ENCODE data around the gene CARNS1. TPM values are rescaled to one million over a fixed set of nuclear protein-coding genes. Genes with fewer than 3 reads are reported as not detected.

CARNS1 gene
- total and polyA plus RNA-seq, 2 of the 8 experiments (the other 6 are each of a cell fraction or from before 2014, with no cell fraction given): 0.82 to 1.1 TPM

DNA sequence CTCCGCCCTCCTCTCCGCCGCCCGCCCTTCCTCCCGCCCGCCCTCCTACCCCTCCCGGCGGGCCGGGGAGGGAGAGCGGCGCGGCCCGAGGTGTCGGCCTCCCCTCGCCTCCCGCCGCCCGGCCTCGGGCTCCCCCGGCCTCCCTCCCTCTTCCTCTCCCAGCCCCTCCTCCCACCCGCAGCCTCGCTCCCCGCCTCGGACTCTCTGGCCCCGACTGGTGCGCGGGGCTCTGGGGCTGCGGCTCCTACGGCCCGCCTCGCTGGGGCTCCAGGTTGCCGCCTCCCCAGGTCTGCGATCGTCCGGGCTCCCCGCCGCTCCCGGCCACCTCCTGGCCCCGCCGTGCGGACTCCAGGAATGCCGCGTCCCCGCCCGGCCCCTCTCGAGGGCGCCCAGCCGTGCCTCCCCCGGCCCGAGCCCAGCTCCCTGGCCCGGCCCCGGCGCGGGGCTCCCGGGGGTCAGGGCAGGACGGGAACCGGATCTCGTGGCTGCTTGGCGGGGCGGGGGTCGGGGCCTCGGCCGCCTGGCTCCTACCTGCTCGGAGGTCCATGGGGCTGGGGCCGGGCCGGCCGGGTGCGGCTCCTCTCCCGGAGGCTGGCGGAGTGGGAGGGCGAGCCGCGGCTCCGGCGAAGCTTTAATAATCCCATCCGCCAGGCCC is 42.4 kb upstream of the CARNS1 start, which contains the start of gene CLCF1 (continued):
- TF ChIP-seq, protein P1, sequence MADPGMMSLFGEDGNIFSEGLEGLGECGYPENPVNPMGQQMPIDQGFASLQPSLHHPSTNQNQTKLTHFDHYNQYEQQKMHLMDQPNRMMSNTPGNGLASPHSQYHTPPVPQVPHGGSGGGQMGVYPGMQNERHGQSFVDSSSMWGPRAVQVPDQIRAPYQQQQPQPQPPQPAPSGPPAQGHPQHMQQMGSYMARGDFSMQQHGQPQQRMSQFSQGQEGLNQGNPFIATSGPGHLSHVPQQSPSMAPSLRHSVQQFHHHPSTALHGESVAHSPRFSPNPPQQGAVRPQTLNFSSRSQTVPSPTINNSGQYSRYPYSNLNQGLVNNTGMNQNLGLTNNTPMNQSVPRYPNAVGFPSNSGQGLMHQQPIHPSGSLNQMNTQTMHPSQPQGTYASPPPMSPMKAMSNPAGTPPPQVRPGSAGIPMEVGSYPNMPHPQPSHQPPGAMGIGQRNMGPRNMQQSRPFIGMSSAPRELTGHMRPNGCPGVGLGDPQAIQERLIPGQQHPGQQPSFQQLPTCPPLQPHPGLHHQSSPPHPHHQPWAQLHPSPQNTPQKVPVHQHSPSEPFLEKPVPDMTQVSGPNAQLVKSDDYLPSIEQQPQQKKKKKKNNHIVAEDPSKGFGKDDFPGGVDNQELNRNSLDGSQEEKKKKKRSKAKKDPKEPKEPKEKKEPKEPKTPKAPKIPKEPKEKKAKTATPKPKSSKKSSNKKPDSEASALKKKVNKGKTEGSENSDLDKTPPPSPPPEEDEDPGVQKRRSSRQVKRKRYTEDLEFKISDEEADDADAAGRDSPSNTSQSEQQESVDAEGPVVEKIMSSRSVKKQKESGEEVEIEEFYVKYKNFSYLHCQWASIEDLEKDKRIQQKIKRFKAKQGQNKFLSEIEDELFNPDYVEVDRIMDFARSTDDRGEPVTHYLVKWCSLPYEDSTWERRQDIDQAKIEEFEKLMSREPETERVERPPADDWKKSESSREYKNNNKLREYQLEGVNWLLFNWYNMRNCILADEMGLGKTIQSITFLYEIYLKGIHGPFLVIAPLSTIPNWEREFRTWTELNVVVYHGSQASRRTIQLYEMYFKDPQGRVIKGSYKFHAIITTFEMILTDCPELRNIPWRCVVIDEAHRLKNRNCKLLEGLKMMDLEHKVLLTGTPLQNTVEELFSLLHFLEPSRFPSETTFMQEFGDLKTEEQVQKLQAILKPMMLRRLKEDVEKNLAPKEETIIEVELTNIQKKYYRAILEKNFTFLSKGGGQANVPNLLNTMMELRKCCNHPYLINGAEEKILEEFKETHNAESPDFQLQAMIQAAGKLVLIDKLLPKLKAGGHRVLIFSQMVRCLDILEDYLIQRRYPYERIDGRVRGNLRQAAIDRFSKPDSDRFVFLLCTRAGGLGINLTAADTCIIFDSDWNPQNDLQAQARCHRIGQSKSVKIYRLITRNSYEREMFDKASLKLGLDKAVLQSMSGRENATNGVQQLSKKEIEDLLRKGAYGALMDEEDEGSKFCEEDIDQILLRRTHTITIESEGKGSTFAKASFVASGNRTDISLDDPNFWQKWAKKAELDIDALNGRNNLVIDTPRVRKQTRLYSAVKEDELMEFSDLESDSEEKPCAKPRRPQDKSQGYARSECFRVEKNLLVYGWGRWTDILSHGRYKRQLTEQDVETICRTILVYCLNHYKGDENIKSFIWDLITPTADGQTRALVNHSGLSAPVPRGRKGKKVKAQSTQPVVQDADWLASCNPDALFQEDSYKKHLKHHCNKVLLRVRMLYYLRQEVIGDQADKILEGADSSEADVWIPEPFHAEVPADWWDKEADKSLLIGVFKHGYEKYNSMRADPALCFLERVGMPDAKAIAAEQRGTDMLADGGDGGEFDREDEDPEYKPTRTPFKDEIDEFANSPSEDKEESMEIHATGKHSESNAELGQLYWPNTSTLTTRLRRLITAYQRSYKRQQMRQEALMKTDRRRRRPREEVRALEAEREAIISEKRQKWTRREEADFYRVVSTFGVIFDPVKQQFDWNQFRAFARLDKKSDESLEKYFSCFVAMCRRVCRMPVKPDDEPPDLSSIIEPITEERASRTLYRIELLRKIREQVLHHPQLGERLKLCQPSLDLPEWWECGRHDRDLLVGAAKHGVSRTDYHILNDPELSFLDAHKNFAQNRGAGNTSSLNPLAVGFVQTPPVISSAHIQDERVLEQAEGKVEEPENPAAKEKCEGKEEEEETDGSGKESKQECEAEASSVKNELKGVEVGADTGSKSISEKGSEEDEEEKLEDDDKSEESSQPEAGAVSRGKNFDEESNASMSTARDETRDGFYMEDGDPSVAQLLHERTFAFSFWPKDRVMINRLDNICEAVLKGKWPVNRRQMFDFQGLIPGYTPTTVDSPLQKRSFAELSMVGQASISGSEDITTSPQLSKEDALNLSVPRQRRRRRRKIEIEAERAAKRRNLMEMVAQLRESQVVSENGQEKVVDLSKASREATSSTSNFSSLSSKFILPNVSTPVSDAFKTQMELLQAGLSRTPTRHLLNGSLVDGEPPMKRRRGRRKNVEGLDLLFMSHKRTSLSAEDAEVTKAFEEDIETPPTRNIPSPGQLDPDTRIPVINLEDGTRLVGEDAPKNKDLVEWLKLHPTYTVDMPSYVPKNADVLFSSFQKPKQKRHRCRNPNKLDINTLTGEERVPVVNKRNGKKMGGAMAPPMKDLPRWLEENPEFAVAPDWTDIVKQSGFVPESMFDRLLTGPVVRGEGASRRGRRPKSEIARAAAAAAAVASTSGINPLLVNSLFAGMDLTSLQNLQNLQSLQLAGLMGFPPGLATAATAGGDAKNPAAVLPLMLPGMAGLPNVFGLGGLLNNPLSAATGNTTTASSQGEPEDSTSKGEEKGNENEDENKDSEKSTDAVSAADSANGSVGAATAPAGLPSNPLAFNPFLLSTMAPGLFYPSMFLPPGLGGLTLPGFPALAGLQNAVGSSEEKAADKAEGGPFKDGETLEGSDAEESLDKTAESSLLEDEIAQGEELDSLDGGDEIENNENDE (IDR thresholded peaks at IDR 0.05; ENCODE audit: insufficient replicate concordance, low read length): no peak
- TF ChIP-seq RFX5 (IDR thresholded peaks at IDR 0.05; ENCODE audit: borderline replicate concordance, low read depth, low read length) (no peak), CHD2 (IDR thresholded peaks at IDR 0.05; ENCODE audit: low read length) (no peak), KDM5A (IDR thresholded peaks at IDR 0.05; ENCODE audit: low read length) (no peak), YY1 (IDR thresholded peaks at IDR 0.05; ENCODE audit: low read depth, low read length) (no peak), FOSL1 (IDR thresholded peaks at IDR 0.05; ENCODE audit: insufficient read depth, low read depth, low read length) (no peak), POU5F1 (IDR thresholded peaks at IDR 0.05; ENCODE audit: low read depth, low read length) (no peak), SIX5 (IDR thresholded peaks at IDR 0.05; ENCODE audit: low read depth, low read length) (no peak)
